ENCODE measurements around the gene POLE2. TPM values are rescaled to one million over a fixed set of nuclear protein-coding genes. Genes with fewer than 3 reads are reported as not detected.

Gene POLE2
- total RNA-seq, 1 donor from 2014 or later = 10.2 TPM

DNA sequence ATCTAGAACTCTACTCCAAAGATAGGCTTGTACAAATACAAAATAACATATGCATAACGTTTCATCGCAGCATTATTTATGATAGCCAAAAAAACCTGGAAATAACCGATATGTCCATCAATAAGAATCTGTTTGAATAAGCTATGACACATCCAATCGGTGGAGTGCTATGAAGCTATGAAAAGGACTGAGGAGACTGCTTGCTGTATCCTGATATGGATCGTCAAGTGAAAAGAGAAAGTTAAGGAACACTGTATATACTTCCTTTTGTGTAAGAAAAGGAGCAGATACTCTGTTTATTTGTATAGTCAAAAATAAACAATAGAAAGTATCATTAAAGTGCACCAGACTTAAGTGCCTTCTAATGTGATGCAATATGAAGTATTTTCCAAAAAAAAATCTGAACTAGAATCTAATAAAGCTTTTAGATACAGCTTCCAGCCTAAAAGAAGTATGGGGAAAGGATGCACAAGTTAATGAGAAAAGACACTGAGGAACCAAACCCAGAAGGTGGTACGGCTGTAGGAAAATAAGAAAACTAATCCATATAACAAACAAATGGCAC is 4.3 kb upstream of the POLE2 start:
- no peak for DNase-seq (ENCODE audit: low read depth)
- no peaks in the 10 kb centered on the region for H3K27me3 ChIP-seq (ENCODE audit: control insufficient read depth, insufficient read depth, low read length)
- TF ChIP-seq CTCF (IDR thresholded peaks at IDR 0.05; ENCODE audit: insufficient read depth, low read length, poor library complexity, severe bottlenecking) = no peak
- H3K4me3 ChIP-seq (ENCODE audit: low read depth, low read length) = peak overlapping the region; percentile 92
- H3K36me3 ChIP-seq (ENCODE audit: control insufficient read depth, insufficient read depth, low read length) = no peaks in the 10 kb centered on the region

DNA sequence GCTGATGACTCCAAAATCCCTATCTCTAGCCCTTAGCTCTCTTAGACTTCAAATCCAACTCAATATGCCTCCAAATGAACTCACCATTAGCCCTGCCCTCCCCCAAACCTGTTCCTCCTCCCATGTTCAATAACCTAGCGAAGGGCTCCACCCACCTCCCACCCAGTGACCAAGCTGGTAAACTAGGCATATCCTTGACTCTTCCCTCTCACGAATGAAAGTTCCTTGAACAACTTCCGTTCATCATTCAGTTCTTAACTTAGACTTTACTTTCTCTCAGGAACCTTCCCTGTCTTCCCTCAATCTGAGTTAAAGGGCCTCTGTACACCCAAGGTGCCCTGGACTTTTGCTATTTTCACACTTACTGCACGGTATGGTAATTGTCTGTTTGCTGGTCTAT is 3.0 kb upstream of the POLE2 start:
- DNase-seq (ENCODE audit: low read depth) = no peak
- no peak overlapping the region for H3K4me3 ChIP-seq (ENCODE audit: low read depth, low read length)
- no peaks in the 10 kb centered on the region for H3K27me3 ChIP-seq (ENCODE audit: control insufficient read depth, insufficient read depth, low read length)
- no peak for TF ChIP-seq CTCF (IDR thresholded peaks at IDR 0.05; ENCODE audit: insufficient read depth, low read length, poor library complexity, severe bottlenecking)
- no peaks in the 10 kb centered on the region for H3K36me3 ChIP-seq (ENCODE audit: control insufficient read depth, insufficient read depth, low read length)

- Histone ChIP-seq H3K4me3 (ENCODE audit: low read depth, low read length) (no peak overlapping the region), H3K27me3 (ENCODE audit: control insufficient read depth, insufficient read depth, low read length) (no peaks in the 10 kb centered on the region), H3K36me3 (ENCODE audit: control insufficient read depth, insufficient read depth, low read length) (no peaks in the 10 kb centered on the region)
- DNase-seq (ENCODE audit: low read depth) = no peak
- no peak for TF ChIP-seq CTCF (IDR thresholded peaks at IDR 0.05; ENCODE audit: insufficient read depth, low read length, poor library complexity, severe bottlenecking)
Observed at GRCh38 chr14:49688701-49689030, 652 bp upstream of the POLE2 start.

DNA sequence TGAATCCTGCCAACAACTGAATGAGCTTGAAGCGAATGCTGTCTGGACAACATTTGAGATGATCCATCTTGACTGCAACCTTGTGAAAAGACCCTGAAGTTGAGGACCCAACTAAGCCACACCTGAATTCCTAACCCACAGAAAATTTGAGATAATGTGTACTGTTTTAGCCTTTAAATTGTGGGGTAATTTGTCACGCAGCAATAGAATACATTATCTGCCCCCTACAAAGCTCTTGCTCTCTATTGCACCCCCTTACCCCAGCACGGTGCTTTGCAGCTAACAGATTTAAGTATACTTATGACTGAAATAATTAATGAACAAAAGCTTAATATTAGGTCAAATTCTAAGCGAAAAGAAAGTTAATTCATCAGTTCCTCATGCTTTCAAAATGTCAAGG is 1.6 kb downstream of the POLE2 start:
- H3K27me3 ChIP-seq (ENCODE audit: control insufficient read depth, insufficient read depth, low read length) = no peaks in the 10 kb centered on the region
- no peak for DNase-seq (ENCODE audit: low read depth)
- no peak overlapping the region for H3K4me3 ChIP-seq (ENCODE audit: low read depth, low read length)
- TF ChIP-seq CTCF (IDR thresholded peaks at IDR 0.05; ENCODE audit: insufficient read depth, low read length, poor library complexity, severe bottlenecking) = no peak
- H3K36me3 ChIP-seq (ENCODE audit: control insufficient read depth, insufficient read depth, low read length) = no peaks in the 10 kb centered on the region

DNA sequence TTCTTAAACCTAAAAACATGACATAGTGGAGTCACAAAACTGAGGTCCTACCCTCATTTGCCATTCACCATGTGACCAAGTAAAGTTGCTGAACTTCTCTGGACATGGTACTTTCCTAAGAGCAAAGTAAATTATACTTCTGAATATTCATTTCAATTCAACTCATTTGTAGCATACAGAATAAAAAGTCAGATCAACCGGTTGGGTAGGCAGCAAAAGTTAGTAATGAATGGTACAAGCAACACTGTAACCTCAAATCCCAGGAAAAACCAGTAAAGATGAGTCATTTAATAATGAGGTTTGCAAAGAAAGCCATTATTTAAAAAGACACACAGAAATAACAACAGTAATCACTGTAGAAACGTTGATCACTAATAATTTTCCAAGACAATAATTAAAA is 8.7 kb downstream of the POLE2 start:
- H3K36me3 ChIP-seq (ENCODE audit: control insufficient read depth, insufficient read depth, low read length) = no peaks in the 10 kb centered on the region
- DNase-seq (ENCODE audit: low read depth) = no peak
- no peak overlapping the region for H3K4me3 ChIP-seq (ENCODE audit: low read depth, low read length)
- no peak for TF ChIP-seq CTCF (IDR thresholded peaks at IDR 0.05; ENCODE audit: insufficient read depth, low read length, poor library complexity, severe bottlenecking)
- H3K27me3 ChIP-seq (ENCODE audit: control insufficient read depth, insufficient read depth, low read length) = no peaks in the 10 kb centered on the region

- TF ChIP-seq CTCF (IDR thresholded peaks at IDR 0.05; ENCODE audit: insufficient read depth, low read length, poor library complexity, severe bottlenecking) = no peak
- H3K4me3 ChIP-seq (ENCODE audit: low read depth, low read length) = no peak overlapping the region
- H3K27me3 ChIP-seq (ENCODE audit: control insufficient read depth, insufficient read depth, low read length) = no peaks in the 10 kb centered on the region
- no peak for DNase-seq (ENCODE audit: low read depth)
- no peaks in the 10 kb centered on the region for H3K36me3 ChIP-seq (ENCODE audit: control insufficient read depth, insufficient read depth, low read length)
Observed at GRCh38 chr14:49677643-49678042, 10.4 kb downstream of the POLE2 start.

All from kidney epithelial cell (primary cell).